Progenitor cell of endocrine pancreas (in vitro differentiated cells): ENCODE results near the gene NNMT. TPM values are rescaled to one million over a fixed set of nuclear protein-coding genes. Genes with fewer than 3 reads are reported as not detected.
A peak's percentile ranks its signal among the peaks of the same experiment; 100 is the strongest.

Experiments used
- DNase-seq: peaks from one replicate; pipeline ENCODE4 v3.0.0; 2021; ENCODE audit warnings: low spot score; ENCODE audit not compliant: unreplicated experiment
- H3K27ac Mint-ChIP-seq: 2 replicates; pipeline ENCODE4 v1.8.0; 2021; ENCODE audit warnings: mild to moderate bottlenecking, moderate library complexity, mixed read lengths
- H3K27me3 Mint-ChIP-seq: 2 replicates; pipeline ENCODE4 v1.8.0; 2021; ENCODE audit warnings: mixed read lengths
- H3K36me3 Mint-ChIP-seq: 2 replicates; pipeline ENCODE4 v1.8.0; 2022; ENCODE audit warnings: mixed read lengths; ENCODE audit not compliant: insufficient read depth
- H3K4me1 Mint-ChIP-seq: 2 replicates; pipeline ENCODE4 v1.8.0; 2021; ENCODE audit warnings: low read depth, mixed read lengths
- H3K4me3 Mint-ChIP-seq: 2 replicates; pipeline ENCODE4 v1.8.0; 2021; ENCODE audit warnings: low read depth, mild to moderate bottlenecking, moderate library complexity, mixed read lengths
- H3K9me3 Mint-ChIP-seq: 2 replicates; pipeline ENCODE4 v1.8.0; 2021; ENCODE audit warnings: low read depth, mixed read lengths
- total RNA-seq: library from RNA; stranded (reverse); gene quantifications from 2 replicates; pipeline ENCODE4 v1.2.1, GENCODE V29; 2021
- TF ChIP-seq, protein P1 (sequence below): fragments of 200-600 bp; sonication (generic); IDR thresholded peaks from one replicate; pipeline ENCODE4 v1.5.0; 2021; ENCODE audit warnings: antibody characterized with exemption, mild to moderate bottlenecking; ENCODE audit not compliant: unreplicated experiment

NNMT gene
- total RNA-seq, 1 donor from 2014 or later, result 2.4 TPM

DNA sequence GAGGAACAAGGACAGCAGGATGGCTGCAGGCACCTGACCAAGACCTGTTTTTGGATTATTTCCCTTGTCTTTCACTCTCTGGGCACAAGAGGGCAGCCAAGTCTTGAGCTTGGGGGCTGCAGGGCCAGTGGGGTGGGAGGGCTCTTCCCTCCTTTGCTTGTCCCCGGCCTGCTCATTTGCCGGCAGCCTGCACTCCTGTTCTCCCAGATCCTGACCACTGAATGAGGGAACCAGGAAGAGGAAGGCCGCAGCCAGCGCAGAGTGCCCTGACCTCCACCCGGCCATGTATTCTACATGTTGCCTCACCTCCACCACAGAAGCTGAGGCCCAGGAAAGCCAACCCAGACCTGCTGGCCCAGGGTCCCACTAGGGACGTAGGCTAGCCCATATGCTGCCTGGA, 15.5 kb upstream of the NNMT start:
- no peaks in the 10 kb centered on the region for H3K9me3 Mint-ChIP-seq
- peaks cover 6% of the 10 kb centered on the region for H3K4me1 Mint-ChIP-seq
- TF ChIP-seq, protein P1, sequence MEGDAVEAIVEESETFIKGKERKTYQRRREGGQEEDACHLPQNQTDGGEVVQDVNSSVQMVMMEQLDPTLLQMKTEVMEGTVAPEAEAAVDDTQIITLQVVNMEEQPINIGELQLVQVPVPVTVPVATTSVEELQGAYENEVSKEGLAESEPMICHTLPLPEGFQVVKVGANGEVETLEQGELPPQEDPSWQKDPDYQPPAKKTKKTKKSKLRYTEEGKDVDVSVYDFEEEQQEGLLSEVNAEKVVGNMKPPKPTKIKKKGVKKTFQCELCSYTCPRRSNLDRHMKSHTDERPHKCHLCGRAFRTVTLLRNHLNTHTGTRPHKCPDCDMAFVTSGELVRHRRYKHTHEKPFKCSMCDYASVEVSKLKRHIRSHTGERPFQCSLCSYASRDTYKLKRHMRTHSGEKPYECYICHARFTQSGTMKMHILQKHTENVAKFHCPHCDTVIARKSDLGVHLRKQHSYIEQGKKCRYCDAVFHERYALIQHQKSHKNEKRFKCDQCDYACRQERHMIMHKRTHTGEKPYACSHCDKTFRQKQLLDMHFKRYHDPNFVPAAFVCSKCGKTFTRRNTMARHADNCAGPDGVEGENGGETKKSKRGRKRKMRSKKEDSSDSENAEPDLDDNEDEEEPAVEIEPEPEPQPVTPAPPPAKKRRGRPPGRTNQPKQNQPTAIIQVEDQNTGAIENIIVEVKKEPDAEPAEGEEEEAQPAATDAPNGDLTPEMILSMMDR, result peak; percentile 83
- no peaks in the 10 kb centered on the region for H3K36me3 Mint-ChIP-seq
- peaks cover 45% of the 10 kb centered on the region for H3K27me3 Mint-ChIP-seq
- H3K27ac Mint-ChIP-seq, result no peak overlapping the region
- H3K4me3 Mint-ChIP-seq, result no peak overlapping the region
- DNase-seq, result peak; percentile 61

DNA sequence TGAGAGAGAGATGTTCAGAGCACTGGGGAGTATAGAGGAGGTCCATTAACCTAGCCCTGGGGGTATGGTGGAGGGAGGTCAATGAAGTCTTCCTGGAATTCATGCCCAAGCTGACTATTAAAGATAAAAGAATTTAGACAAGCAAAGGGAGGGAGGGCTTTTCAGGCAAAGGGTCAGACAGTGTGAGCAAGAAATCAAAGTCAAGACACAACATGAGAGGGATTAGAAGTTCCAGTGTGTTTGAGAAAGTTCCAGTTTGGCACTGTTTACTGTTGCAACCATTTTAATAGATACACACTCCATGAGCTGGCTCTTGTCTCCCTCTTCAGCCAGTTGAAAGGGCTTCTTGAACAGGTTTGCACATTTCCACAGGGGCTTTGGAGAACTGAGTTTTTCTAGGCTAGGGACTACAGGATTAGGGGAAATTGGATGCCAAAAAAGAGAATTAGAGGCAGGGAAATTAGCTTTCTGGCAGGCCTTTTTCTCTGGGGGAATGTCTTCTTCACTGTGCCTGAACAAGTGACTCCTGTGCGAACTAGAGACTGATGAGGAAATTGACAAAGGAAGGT, 14.7 kb upstream of the NNMT start:
- H3K9me3 Mint-ChIP-seq, result no peaks in the 10 kb centered on the region
- peaks cover 6% of the 10 kb centered on the region for H3K4me1 Mint-ChIP-seq
- H3K27me3 Mint-ChIP-seq, result peaks cover 46% of the 10 kb centered on the region
- TF ChIP-seq, protein P1, result no peak
- H3K27ac Mint-ChIP-seq, result no peak overlapping the region
- no peak for DNase-seq
- H3K36me3 Mint-ChIP-seq, result no peaks in the 10 kb centered on the region
- no peak overlapping the region for H3K4me3 Mint-ChIP-seq

DNA sequence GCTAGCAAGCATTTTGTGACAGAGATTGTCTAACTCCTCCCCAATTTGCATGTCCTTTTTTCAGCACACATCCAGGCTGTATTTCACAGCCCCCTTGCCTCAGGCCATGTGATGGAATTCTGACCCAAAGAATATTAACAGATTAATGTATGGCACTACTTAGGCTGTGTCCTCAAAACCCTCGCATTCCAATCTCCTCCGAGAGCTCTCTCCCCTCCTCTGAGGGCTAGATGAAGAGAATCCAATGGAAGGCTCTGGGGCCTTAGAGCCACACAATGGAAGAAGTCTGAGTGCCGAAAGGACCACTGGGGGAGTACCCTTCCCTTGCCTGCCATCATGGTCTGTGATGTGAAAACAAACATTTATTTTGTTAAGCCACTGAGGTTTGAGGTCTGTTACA, 13.7 kb upstream of the NNMT start:
- Mint-ChIP-seq H3K9me3 (no peaks in the 10 kb centered on the region), H3K4me1 (peaks cover 3% of the 10 kb centered on the region), H3K27ac (no peak overlapping the region), H3K27me3 (peaks cover 52% of the 10 kb centered on the region), H3K36me3 (no peaks in the 10 kb centered on the region), H3K4me3 (no peak overlapping the region)
- no peak for DNase-seq
- TF ChIP-seq, protein P1, result no peak

DNA sequence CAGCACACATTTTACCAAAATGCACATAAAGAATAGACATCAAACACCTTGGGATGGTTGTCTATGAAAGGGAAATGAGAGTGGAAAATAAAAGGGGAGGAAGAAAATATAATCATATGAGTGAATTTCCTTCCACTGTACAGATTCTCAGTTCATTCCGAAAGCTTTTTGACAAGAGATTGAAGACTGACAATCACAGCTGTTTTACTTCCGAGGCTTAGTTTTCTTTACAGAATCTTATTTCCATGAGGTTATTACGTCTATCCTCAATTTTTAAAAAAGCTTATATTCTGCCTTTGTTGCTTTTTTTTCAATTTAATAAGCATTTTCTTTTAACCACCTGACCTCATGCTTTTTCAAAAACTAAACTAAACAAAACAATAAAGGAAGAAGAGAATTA, 12.8 kb upstream of the NNMT start:
- Mint-ChIP-seq H3K9me3 (no peaks in the 10 kb centered on the region), H3K27me3 (peaks cover 49% of the 10 kb centered on the region), H3K36me3 (no peaks in the 10 kb centered on the region), H3K4me1 (peaks cover 3% of the 10 kb centered on the region), H3K4me3 (no peak overlapping the region), H3K27ac (no peak overlapping the region)
- no peak for DNase-seq
- TF ChIP-seq, protein P1, result no peak

DNA sequence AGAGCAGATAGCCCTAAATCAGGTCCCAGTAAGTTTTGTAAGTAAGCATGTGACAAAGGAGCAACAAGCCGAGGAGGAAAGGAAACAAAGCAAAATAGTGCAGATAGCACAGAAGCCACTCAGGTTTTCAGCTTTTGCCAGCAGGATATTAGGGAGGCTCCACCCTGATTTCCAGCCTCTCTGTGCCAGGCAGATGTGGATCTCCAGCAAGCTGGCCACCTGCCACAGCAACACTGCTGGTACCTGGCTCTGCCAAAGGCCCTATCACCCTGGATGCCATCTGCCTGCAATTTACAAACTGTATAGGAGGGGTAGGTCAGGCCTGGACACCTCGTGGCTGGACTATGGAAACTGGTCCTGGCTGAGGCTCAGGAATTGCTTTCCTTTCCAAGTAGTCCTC, 12.2 kb upstream of the NNMT start:
- Mint-ChIP-seq H3K27ac (no peak overlapping the region), H3K4me1 (peaks cover 4% of the 10 kb centered on the region), H3K36me3 (no peaks in the 10 kb centered on the region), H3K27me3 (peaks cover 44% of the 10 kb centered on the region), H3K9me3 (no peaks in the 10 kb centered on the region), H3K4me3 (no peak overlapping the region)
- DNase-seq, result no peak
- TF ChIP-seq, protein P1, result no peak
